DMS79 treated with DMSO at 0.1 percent for 48 hours (cell line): ENCODE measurements around the gene SLC16A10.
"Not testable (repeated sequence)": the region's sequence is repeated elsewhere in the genome, so short reads cannot be mapped to it uniquely, and the experiment has no call there.

Source experiments
- DNase-seq: peaks from one replicate; lab custom pipeline; 2025; lab: John Stamatoyannopoulos, UW

The SLC16A10 gene, protein sequence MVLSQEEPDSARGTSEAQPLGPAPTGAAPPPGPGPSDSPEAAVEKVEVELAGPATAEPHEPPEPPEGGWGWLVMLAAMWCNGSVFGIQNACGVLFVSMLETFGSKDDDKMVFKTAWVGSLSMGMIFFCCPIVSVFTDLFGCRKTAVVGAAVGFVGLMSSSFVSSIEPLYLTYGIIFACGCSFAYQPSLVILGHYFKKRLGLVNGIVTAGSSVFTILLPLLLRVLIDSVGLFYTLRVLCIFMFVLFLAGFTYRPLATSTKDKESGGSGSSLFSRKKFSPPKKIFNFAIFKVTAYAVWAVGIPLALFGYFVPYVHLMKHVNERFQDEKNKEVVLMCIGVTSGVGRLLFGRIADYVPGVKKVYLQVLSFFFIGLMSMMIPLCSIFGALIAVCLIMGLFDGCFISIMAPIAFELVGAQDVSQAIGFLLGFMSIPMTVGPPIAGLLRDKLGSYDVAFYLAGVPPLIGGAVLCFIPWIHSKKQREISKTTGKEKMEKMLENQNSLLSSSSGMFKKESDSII

DNA sequence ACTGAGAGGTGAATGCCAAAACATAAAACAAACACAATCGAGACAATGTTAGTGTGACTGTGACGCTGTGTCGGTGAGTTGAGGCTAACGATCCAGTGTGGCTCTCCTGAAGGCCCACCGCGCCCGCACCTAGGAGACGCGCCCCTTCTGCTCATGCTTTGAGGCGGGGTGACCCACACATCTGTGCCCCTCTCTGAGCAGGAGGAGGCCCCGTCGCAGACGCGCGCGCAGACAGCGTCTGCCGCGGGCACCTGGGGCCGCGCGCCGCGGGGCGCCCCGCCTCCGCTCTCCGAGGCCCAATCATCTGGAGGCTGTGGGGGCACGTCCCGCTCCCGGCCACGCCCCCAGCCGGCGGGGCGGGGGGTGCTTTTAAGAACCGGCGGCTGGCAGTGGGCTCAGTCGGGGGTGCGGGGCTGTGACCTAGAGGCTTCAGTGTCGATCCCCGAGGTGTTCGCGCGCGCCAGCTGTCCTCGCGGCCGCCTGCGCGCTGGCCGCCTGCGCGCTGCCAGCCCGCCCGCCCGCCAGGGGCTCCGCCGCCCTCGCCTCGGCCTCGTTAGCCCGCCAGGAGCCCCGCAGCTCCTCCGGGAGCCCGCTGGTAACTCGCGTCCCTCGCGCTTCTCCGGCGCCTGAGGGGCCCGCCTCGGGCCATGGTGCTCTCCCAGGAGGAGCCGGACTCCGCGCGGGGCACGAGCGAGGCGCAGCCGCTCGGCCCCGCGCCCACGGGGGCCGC lies at the start of gene SLC16A10:
Gene SLC16A10, plus strand, starts transcription at position 398 of the 730 bp plus-strand sequence. Its CDS starts 250 bp downstream, at position 648.
- DNase-seq = peak; percentile 66

DNA sequence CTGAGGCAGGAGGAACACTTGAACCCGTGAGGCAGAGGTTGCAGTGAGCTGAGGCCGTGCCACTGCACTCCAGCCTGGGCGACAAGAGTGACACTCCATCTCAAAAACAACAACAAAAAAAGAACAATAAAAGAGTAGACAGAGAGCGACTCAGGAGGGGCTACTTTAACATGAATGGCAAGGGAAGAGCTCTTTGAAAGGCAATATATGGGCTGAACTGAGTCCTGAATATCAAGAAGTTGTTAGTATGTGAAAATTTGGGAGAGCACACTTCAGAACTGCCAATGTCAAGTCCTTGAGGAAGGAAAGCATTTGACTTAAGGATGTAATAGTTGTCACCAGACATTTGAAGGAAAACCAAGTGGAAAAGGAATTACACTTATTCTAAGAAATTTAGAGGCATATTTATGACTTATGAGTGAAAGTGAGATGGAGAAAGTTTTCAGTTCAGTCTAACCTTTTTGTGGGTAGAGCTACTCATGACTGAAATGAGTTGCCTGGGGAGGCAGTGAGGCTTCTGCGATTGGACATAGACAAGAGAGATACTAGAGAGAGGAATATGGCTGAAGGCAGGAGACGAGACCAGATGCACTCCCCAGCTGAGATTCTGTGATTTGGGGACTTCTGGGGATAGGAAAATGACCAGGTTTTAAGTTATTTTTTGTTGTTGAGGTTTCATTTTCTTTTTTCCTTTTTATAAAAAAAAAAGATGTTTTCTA lies 48.6 kb upstream of the SLC16A10 start:
- no peak for DNase-seq

DNA sequence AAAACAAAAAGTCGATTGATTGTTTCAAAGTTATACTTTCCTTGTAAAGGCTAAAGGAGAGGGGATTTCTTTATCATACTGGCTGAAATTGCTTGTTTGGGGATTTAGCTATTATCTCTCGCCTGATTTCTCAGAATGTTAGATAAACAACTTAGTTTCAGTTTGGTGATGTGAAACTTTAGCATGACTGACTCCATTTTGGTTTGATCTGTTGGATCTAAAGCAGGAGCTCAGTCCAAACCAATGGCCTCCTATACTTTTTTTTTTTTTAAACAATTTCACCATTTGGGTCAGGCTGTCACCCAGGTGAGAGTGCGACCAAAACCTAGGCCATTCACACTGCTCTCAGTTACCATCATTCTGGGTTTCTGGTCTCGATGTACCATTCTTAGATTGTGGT lies 45.4 kb upstream of the SLC16A10 start:
- DNase-seq = no peak

DNA sequence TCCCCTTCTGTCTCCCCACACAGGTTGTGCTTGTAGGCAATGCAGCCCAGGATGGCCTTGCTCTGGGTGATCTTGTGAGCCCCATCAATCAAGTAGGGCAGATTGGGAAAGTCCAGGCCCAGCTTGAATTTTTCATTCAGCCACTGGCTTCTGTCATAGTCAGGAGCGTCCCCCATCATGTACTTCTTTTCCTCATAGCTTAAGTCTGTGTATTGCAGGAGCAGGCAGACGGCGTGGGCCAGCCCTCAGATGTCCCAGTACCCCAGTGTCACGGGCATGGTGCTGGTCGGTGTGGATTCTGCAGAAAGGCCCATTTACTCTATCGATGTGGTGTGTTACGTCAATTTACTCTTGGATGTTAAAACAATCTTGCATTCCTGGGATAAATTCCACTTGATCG lies 40.1 kb upstream of the SLC16A10 start:
- DNase-seq = no peak

DNA sequence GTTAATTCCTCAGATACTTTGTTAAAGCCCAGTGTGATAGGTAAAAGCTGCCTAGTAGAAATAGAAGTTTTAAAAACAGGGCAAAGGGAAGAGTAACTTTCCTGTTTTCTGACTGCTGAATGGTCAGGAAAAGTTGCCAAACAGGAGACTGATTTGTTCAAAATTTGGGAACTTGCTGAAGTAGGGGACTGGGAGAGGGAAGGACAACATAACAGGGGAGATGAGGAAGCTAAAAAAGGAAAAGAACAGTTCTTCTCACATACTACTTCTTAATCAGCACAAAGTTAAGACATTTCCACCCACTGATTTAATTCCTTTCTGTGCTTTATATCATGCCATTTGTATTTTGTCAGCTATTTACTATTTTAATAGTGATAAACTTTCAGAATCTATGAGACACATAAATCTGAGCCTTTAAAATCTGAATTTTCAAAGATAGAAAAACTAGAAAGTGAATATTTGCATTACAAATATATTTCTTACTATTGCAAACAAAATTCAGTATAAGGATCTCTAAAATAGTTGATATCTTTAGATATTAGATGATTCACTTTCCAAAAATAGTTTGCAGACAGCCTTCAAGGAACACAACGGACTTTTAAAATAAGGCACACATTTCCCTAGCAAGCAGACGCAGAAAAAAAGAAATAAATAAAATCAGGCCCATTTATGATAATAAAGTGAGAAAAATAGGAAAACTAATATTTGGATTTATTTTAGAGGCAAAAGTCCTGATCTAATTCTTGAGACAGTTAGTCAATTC lies 36.9 kb upstream of the SLC16A10 start:
- DNase-seq = no peak

DNA sequence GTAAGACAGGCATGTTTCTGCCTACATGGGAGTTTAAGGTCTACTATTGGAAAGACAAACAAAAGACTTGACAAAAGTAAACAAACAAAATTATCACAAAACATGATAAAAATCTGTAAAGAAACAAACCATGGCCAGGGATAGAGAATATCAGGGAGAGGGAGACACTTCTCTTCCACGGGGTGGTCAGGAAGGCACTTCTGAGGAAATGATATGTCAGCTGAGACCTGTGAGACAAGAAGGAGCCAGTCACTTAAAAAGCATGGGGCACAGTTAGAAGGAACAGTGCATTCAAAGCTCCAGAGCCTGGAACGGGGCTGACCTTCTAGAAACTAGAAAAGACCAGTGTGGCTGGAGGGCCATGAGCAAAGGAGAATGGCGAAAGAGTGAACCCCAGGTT lies 35.1 kb upstream of the SLC16A10 start:
- no peak for DNase-seq

DNA sequence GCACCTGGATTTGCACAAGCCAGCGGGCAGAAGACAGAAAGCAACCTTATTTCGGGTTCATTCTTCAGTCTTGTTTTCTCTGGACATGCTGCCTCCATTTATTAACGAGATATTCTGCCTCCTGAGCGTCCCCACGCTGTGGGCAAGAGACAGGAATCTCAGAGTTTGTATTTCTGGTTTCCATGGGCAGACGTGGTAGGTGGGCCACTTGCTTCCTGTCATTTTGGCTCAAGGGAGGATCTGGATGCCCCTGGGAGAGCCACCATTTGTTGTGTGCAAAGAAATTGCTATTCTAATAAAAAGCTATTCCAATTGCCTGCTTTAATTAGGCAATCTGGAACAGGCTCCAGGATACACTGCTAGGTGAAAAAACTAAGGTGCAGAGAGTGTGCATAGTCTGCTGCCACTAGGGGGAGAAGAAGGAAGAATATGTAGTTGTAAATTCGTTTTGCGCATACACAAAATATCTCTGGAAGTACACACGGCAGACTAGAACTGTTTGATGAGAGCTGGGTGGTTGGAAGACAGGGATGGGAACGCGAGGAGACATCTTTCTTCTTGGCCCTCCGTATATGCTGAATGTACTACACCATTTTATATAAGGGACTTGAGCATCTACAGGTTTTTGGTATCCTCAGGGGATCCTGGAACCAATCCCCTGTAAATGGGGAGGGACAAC lies 30.1 kb upstream of the SLC16A10 start:
- DNase-seq = peak; percentile 44

DNA sequence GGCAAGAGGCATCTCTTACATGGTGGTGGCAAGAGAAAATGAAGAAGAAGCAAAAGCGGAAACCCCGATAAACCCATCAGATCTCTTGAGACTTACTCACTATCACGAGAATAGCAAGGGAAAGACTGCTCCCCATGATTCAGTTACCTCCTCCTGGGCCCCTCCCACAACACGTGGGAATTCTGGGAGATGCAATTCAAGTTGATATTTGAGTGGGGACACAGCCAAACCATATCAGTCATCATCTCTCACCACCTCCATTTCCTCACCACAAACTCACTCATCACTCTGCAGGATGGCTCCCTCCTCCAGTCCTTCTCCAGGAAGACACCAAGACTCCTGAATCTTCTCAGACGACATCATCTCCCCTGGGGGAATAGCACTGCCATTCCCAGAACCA lies 25.8 kb upstream of the SLC16A10 start:
- DNase-seq = no peak

DNA sequence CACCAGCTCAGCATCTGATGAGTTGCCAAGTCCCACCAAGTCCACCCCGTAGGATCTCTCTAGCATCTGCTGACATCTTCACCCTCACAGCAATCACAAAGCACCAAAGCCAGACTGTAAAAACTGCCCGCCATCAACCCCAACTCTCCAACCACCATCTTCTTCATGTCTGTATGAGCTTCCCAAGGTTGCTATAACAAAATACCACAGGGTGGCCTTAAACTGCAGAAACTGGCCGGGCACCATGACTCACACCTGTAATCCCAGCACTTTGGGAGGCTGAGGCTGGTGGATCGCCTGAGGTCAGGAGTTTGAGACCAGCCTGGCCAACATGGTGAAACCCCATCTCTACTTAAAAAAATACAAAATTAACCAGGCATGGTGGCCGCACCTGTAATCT lies 25.3 kb upstream of the SLC16A10 start:
- DNase-seq = not testable (repeated sequence)

DNA sequence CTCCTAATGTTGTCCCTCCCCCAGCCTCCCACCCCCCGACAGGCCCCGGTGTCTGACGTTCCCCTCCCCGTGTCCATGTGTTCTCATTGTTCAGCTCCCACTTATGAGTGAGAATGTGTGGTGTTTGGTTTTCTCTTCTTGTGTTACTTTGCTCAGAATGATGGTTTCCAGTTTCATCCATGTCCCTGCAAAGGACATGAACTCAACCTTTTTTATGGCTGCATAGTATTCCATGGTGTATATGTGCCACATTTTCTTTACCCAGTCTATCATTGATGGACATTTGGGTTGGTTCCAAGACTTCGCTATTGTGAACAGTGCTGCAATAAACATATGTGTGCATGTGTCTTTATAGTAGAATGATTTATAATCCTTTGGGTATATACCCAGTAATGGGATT lies 24.4 kb upstream of the SLC16A10 start:
- not testable (repeated sequence) for DNase-seq

DNA sequence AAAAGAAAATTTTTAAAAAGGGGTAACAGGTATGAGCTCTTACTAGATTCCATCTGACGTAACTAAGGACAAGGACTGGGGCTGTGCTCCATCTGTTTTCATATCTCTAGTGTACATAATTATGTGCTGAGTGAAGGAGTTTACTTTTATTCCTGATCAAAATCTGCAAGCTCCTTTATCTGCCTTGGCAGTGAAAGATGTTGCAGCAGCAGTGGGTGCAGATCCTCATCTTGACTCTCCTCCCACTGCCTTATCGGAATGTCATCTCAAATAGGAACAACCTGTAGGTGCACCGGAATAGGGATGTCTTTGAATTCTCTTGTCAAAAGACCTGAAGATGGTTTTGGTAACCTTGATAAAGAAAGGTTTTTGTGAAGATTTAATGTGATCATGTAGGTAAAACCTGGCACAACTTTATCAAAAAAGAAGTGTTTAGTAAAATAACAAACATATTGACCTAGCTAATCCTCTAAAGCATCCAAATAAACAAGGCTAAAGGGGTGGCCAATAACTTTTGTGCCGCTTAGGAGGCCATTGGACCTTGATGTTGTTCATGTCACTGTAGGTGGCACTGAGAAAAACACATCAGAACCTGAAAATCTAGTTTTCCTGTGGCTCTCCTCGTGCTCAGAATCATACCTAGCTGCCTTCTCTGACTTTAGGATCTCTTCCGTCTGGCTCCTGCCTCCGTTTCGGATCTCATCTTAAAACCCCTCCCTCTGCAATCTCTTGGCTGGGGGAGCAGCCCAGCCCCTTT lies 19.0 kb upstream of the SLC16A10 start:
- DNase-seq = no peak

DNA sequence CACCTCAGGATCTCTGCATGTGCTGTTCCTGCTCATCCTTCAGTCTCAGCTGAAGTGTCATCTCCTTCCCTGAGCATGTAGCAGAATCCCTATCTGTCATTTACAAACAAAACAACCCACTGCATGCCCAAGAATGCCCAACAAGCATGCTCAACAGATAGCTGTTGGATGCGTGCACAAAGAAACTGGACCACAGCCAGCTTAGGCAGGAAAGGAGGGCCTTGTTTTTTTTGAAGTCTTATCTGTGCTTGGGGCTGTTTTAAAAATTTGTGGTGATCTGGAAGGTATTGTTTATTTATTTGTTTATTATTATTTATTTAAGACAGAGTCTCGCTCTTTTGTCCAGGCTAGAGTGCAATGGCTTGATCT lies 18.5 kb upstream of the SLC16A10 start:
- DNase-seq = no peak

DNA sequence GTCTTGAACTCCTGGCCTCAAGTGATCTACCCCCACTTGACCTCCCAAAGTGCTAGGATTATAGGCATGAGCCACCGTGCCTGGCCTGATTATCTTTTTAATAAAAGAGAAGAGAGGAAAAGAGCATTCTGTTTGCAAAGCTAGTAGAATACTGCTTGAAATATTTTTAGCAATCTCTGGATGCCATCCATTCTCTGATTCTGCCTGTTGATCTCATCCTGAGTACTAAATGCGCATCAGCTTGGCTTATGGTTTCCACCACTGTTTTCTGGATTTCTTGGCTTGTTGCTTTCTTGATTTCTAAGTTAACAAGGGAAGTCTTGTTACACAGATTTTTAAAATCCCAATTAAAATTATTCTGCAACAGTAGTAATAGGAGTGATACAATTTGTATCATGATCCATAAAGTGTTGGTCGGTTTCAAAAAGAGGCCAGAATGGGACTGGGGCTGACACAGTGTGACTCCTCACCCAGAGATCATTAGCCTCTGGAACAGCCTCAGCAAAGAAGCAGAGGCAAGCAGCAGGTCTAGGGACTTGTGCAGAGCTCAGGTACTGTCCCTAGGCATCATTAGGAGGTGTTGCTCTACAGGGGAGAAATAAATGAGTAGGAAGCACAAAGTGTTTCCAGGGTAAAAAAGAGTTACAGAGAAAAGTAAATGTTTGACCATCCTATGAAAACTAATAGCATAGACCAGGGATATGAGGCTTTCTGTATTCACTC lies 17.8 kb upstream of the SLC16A10 start:
- no peak for DNase-seq

DNA sequence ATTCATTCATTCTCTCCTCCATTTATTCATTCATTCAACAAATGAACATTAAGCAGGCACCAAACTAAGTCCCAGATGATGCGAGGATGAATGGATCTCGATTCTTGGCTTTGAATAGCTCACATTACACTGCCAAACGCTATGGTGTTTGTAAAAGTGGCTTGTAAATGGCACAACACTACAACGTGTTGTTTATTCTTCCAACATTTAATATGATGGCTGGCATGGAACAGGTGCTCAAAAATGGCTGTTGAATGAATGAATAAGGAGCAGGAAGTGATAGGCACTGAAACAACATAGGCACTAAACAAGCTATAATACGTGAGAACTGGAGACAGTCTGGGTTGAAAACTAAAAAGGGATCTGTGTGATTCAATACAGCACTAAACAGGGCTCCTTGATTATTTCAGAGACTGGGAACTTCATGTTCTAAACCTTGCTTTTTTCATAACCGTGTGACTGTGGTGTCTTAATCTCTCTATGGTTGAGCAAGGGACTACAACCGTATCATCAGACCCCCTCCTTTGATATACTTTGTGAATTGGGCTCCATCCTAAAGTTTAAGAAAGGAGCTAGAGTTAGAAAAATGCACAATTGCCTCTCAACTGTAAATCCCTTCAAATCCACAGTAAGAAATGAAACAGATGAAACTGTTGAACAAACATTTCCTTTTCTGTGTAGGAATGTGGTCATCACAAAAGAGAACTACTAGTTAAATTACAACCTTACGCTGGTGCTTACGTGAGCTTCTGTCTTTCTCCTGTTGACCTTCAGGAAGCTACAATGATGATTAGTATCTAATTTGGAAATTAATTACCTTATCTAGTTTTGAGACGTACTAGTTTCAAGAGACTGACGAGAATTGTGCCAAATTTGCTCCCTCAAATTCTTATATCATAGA lies 16.9 kb upstream of the SLC16A10 start:
- no peak for DNase-seq

DNA sequence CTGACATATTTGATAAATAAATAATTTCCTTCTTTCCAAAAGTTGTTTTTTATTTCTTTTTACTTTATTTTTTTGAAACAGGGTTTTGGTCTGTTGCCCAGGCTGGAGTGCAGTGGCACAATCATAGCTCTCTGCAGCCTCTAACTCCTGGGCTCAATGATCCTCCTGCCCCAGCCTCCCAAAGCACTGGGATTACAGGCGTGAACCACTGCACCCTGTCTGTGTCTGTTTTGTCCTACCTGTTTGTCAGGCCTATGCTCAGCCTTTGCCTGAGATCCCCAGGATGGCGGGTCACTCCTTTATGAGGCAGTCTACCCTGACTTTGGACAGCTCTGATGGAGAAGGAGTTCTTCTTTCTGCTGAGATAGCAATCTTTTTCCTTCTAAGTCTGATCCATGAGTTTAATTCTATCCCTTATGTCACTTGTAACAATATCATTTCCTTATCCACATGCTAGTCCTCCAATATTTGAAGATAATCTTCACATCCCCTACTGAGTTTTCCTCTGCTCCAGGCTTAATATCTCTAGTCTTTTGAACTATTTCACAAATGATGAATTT lies 14.4 kb upstream of the SLC16A10 start:
- DNase-seq = no peak

DNA sequence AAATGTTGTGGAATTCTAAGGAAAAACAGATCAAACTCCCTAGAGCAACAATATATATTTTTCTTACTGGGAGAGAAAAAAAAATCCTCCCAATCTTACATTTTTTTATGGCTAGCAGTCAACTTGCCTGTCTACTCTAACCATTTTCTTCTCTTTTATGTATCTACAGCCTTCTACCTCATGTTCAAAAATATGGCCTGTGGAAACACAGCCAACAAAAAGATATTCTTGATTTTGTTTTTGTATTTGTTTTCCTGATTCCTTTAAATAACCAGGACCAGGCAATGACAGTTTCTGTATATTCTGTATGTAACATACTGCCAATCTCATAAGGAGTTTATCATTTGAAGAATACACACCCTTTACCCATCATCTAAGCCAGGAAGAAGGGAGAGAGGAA lies 13.0 kb upstream of the SLC16A10 start:
- DNase-seq = no peak

DNA sequence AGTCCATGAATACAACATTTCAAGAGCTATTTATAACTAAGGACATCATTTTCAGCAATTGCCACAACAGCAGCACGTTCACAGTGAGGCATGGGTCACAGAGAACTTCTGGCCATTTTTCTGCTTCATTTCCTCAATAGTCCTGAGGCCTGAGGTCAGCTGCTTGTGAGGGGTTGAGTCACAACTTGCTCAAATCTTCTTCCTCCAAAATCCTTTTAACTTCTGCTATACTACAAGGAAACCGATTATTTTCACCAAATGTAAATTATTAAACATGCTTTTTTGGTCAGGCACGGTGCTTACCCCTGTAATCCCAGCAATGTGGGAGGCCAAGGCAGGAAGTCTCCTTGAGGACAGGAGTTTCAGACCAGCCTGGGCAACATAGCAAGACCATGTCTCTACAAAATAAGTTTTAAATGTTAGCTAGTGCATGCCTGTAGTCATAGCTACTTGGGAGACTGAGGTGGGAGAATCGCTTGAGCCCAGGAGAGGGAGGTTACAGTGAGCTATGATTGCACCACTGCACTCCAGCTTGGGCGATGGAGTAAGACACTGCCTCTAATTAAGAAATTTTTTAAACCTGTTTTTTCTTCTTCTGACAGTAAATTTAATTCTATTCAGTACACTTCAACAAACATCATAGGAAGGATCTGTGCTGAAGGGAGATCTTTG lies 11.1 kb upstream of the SLC16A10 start:
- DNase-seq = no peak

DNA sequence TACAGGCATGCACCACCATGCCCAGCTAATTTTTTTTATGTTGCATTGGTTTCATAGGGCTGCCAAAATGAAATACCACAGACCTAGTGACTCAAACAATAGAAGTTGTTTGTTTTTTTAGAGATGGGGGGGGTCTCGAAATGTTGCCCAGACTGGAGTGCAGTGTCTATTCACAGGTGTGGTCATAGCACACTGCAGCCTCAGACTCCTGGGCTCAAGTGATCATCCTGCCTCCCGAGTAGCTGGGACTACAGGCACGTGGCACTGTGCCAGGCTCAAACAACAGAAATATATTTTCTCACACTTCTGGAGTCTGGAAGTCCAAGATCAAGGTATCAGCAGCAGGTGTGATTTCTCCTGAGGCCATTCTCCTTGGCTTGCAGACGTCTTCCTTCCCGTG lies 6.6 kb upstream of the SLC16A10 start:
- DNase-seq = peak; percentile 12
